Measurements from ENCODE around the gene INPPL1. TPM values are rescaled to one million over a fixed set of nuclear protein-coding genes. Genes with fewer than 3 reads are reported as not detected.

Gene INPPL1
- total and polyA plus RNA-seq, 2 of the 13 experiments (the other 11 are each of a cell fraction or from before 2014, with no cell fraction given) = 29.1 to 66.9 TPM

- Histone ChIP-seq H3K4me1 (ENCODE audit: insufficient read depth, low read length) (peaks cover 35% of the 10 kb centered on the region), H3K79me2 (ENCODE audit: insufficient read depth, low read length) (peaks cover 7% of the 10 kb centered on the region), H3K9me3 (ENCODE audit: low read length) (no peaks in the 10 kb centered on the region), H3K4me3 (replicated peaks in 1 of 3; ENCODE audit: insufficient read depth in 1 of 3, low read depth in 2 of 3, low read length in 3 of 3) (peak overlapping the region; percentile 83 to 90 (median 85)), H3K9ac (ENCODE audit: insufficient read depth, low read depth, low read length) (peak overlapping the region; percentile 82), H2AFZ (ENCODE audit: low read length) (no peak overlapping the region), H3K36me3 (replicated peaks in 1 of 2; ENCODE audit: control insufficient read depth in 1 of 2, insufficient read depth in 2 of 2, low read length in 2 of 2) (peaks cover under 1 to 4% of the 10 kb centered on the region in 2 experiments; a peak in 3 of 5 replicates), H3K27me3 (ENCODE audit: control insufficient read depth in 1 of 2, insufficient read depth in 2 of 2, low read length in 2 of 2) (peaks cover 0 to 9% of the 10 kb centered on the region in 2 experiments; a peak in 1 of 5 replicates), H4K20me1 (ENCODE audit: insufficient read depth, low read length) (no peaks in the 10 kb centered on the region), H3K27ac (ENCODE audit: extremely low read length, insufficient read depth, low read length) (peak overlapping the region; percentile 60), H3K4me2 (ENCODE audit: low read depth, low read length) (peak overlapping the region; percentile 93)
- CTCF ChIA-PET (ENCODE audit: low intra/inter-chr PET ratio, low total read pairs) = no interaction called here
- DNase-seq (ENCODE audit: low spot score) = no peak
- POLR2A ChIA-PET = interaction anchor here (0.6 to 1.3 kb wide), 4 partner anchors 13 to 112 kb away, joined by 3 to 5 read pairs (median 4); partner anchors contain the start of gene ANAPC15
- intact Hi-C loops (cut with micrococcal nuclease; ENCODE audit: unreplicated experiment) = loop anchor here (2.0 kb wide), 1 partner anchor 15 kb away; no protein-coding TSS in a partner anchor
- WGBS (ENCODE audit: low lambda C conversion rate) = 1% methylated on average over 26 of the region's 84 CpGs
- in situ Hi-C loops (cut with HindIII; ENCODE audit: extremely low pct_ligation_motif_present, low pct_unique_long_range_greater_than_20kb) = no loop called here
- peak; percentile 41 for ATAC-seq
- no TSS peak for BruUV-seq (replicated peaks)
- no peak for FAIRE-seq
- TF ChIP-seq PAWR (CRISPR knock-in tag; IDR thresholded peaks at IDR 0.05; ENCODE audit: borderline replicate concordance) (0 out of 2 replicates have a peak, but pooled peaks have one; percentile 10), THYN1 (CRISPR knock-in tag; IDR thresholded peaks at IDR 0.05; ENCODE audit: borderline replicate concordance, low read depth) (no peak), SP5 (CRISPR knock-in tag; IDR thresholded peaks at IDR 0.05; ENCODE audit: borderline replicate concordance, low read depth) (no peak), MAFK (conservative IDR thresholded peaks at IDR 0.05 in 1 of 2, IDR thresholded peaks at IDR 0.05 in 1 of 2; ENCODE audit: low read length in 2 of 2) (no peak), KLF12 (CRISPR knock-in tag; IDR thresholded peaks at IDR 0.05; ENCODE audit: borderline replicate concordance) (peak; percentile 2; the same call in 1 of the 2 replicates), MZF1 (CRISPR knock-in tag; IDR thresholded peaks at IDR 0.05; ENCODE audit: borderline replicate concordance) (no peak), HDAC1 (CRISPR knock-in tag; IDR thresholded peaks at IDR 0.05) (no peak), PRPF4 (IDR thresholded peaks at IDR 0.05; ENCODE audit: low read depth, low read length, poor library complexity, severe bottlenecking) (no peak), ZNF740 (CRISPR knock-in tag; IDR thresholded peaks at IDR 0.05) (peak; percentile 63; the same call in 1 of the 2 replicates), ZNF660 (CRISPR knock-in tag; IDR thresholded peaks at IDR 0.05; ENCODE audit: borderline replicate concordance, low read depth) (no peak), ZSCAN21 (CRISPR knock-in tag; IDR thresholded peaks at IDR 0.05; ENCODE audit: borderline replicate concordance) (0 out of 2 replicates have a peak, but pooled peaks have one; percentile 7), ZNF790 (CRISPR knock-in tag; IDR thresholded peaks at IDR 0.05; ENCODE audit: borderline replicate concordance) (no peak; the same call in 1 of the 2 replicates)
- TF ChIP-seq, protein P1, sequence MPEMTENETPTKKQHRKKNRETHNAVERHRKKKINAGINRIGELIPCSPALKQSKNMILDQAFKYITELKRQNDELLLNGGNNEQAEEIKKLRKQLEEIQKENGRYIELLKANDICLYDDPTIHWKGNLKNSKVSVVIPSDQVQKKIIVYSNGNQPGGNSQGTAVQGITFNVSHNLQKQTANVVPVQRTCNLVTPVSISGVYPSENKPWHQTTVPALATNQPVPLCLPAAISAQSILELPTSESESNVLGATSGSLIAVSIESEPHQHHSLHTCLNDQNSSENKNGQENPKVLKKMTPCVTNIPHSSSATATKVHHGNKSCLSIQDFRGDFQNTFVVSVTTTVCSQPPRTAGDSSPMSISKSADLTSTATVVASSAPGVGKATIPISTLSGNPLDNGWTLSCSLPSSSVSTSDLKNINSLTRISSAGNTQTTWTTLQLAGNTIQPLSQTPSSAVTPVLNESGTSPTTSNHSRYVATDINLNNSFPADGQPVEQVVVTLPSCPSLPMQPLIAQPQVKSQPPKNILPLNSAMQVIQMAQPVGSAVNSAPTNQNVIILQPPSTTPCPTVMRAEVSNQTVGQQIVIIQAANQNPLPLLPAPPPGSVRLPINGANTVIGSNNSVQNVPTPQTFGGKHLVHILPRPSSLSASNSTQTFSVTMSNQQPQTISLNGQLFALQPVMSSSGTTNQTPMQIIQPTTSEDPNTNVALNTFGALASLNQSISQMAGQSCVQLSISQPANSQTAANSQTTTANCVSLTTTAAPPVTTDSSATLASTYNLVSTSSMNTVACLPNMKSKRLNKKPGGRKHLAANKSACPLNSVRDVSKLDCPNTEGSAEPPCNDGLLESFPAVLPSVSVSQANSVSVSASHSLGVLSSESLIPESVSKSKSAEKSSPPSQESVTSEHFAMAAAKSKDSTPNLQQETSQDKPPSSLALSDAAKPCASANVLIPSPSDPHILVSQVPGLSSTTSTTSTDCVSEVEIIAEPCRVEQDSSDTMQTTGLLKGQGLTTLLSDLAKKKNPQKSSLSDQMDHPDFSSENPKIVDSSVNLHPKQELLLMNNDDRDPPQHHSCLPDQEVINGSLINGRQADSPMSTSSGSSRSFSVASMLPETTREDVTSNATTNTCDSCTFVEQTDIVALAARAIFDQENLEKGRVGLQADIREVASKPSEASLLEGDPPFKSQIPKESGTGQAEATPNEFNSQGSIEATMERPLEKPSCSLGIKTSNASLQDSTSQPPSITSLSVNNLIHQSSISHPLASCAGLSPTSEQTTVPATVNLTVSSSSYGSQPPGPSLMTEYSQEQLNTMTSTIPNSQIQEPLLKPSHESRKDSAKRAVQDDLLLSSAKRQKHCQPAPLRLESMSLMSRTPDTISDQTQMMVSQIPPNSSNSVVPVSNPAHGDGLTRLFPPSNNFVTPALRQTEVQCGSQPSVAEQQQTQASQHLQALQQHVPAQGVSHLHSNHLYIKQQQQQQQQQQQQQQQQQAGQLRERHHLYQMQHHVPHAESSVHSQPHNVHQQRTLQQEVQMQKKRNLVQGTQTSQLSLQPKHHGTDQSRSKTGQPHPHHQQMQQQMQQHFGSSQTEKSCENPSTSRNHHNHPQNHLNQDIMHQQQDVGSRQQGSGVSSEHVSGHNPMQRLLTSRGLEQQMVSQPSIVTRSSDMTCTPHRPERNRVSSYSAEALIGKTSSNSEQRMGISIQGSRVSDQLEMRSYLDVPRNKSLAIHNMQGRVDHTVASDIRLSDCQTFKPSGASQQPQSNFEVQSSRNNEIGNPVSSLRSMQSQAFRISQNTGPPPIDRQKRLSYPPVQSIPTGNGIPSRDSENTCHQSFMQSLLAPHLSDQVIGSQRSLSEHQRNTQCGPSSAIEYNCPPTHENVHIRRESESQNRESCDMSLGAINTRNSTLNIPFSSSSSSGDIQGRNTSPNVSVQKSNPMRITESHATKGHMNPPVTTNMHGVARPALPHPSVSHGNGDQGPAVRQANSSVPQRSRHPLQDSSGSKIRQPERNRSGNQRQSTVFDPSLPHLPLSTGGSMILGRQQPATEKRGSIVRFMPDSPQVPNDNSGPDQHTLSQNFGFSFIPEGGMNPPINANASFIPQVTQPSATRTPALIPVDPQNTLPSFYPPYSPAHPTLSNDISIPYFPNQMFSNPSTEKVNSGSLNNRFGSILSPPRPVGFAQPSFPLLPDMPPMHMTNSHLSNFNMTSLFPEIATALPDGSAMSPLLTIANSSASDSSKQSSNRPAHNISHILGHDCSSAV (CRISPR knock-in tag; IDR thresholded peaks at IDR 0.05; ENCODE audit: borderline replicate concordance) = no peak
These were observed 678 bp upstream of the INPPL1 start for GRCh38 chr11:72223615-72224563.
